Endodermal cell (in vitro differentiated cells): ENCODE data around the gene PCSK7. TPM values are rescaled to one million over a fixed set of nuclear protein-coding genes. Genes with fewer than 3 reads are reported as not detected.

ENCODE experiments used
- DNase-seq: peaks from one replicate; pipeline ENCODE4 v3.0.0-alpha.2; 2017
- H3K27ac ChIP-seq: 2 replicates; pipeline ENCODE4 v1.5.1; 2013; ENCODE audit warnings: mild to moderate bottlenecking, low read depth, low read length, moderate library complexity
- H3K27me3 ChIP-seq: 2 replicates; pipeline ENCODE4 v1.6.1; 2013; ENCODE audit warnings: mild to moderate bottlenecking, low read length, moderate library complexity; ENCODE audit not compliant: insufficient read depth, control insufficient read depth, poor library complexity, severe bottlenecking
- H3K36me3 ChIP-seq: 2 replicates; pipeline ENCODE4 v1.7.0; 2013; ENCODE audit warnings: mild to moderate bottlenecking, low read length, moderate library complexity; ENCODE audit not compliant: control insufficient read depth, insufficient read depth
- H3K4me1 ChIP-seq: one replicate; pipeline ENCODE4 v1.7.0; 2013; ENCODE audit warnings: low read length; ENCODE audit not compliant: control insufficient read depth, insufficient read depth
- H3K4me3 ChIP-seq: 2 replicates; pipeline ENCODE4 v1.5.1; 2013; ENCODE audit warnings: mild to moderate bottlenecking, low read length, moderate library complexity
- H3K9ac ChIP-seq: 2 replicates; pipeline ENCODE4 v1.6.1; 2013; ENCODE audit warnings: mild to moderate bottlenecking, low read length, moderate library complexity; ENCODE audit not compliant: poor library complexity, severe bottlenecking; ENCODE audit errors: extremely low read depth
- H3K9me3 ChIP-seq: 2 replicates; pipeline ENCODE4 v1.6.1; 2013; ENCODE audit warnings: mild to moderate bottlenecking, low read length, moderate library complexity; ENCODE audit not compliant: control insufficient read depth
- H3K27ac Mint-ChIP-seq: 2 replicates; pipeline ENCODE4 v1.8.0; 2020; ENCODE audit warnings: mixed read lengths
- H3K27me3 Mint-ChIP-seq: 2 replicates; pipeline ENCODE4 v1.8.0; 2021; ENCODE audit warnings: mild to moderate bottlenecking, mixed read lengths; ENCODE audit not compliant: insufficient read depth
- H3K36me3 Mint-ChIP-seq: 2 replicates; pipeline ENCODE4 v1.8.0; 2020; ENCODE audit warnings: low read depth, mixed read lengths
- H3K4me1 Mint-ChIP-seq: 2 replicates; pipeline ENCODE4 v1.8.0; 2020; ENCODE audit warnings: mixed read lengths
- H3K4me3 Mint-ChIP-seq: 2 replicates; pipeline ENCODE4 v1.8.0; 2020; ENCODE audit warnings: mild to moderate bottlenecking, moderate library complexity, mixed read lengths
- H3K9me3 Mint-ChIP-seq: 2 replicates; pipeline ENCODE4 v1.8.0; 2020; ENCODE audit warnings: mild to moderate bottlenecking, mixed read lengths
- CTCF ChIP-seq: fragments of 200-600 bp; sonication (generic); conservative IDR thresholded peaks from 2 replicates; pipeline ENCODE4 v1.5.0; 2021; ENCODE audit warnings: antibody characterized with exemption, mild to moderate bottlenecking
- WGBS, 2 experiments: methylation state at CpG; one replicate each; pipeline versions ENCODE4 v1.1.5 to v1.1.7; 2013; ENCODE audit warnings: missing lambda C conversion rate in 2 of 2, mixed read lengths in 1 of 2; ENCODE audit not compliant: insufficient coverage in 1 of 2, insufficient read length in 1 of 2; 5-methylcytosine and 5-hydroxymethylcytosine counted together
- total RNA-seq, 2 donors: library from RNA; stranded (reverse); fragmentation: NEBNext Ultra II Directional in 1 of 2; extraction: Animal tissue kit (Norgen Biotek cat#: 25700) in 1 of 2; gene quantifications; 2 replicates in 1 of 2; 3 replicates in 1 of 2; pipeline ENCODE4 v1.2.1, GENCODE V29; 2021

The PCSK7 gene
- total RNA-seq, 2 donors from 2014 or later = 56.5 to 58.6 TPM

GRCh38 chr11:117194267-117194666, 37.6 kb downstream of the PCSK7 start:
- WGBS, 2 experiments = 80 to 90% methylated on average over 5 of the region's 5 CpGs
- H3K4me3 Mint-ChIP-seq = no peak overlapping the region

GRCh38 chr11:117193130-117194020, 38.5 kb downstream of the PCSK7 start:
- no peaks in the 10 kb centered on the region for H3K9me3 ChIP-seq
- WGBS, 2 experiments = 95 to 97% methylated on average over 5 to 15 of the region's 15 CpGs
- peaks cover 3% of the 10 kb centered on the region for H3K4me1 ChIP-seq
- no peak overlapping the region for H3K4me3 ChIP-seq
- H3K9me3 Mint-ChIP-seq = no peaks in the 10 kb centered on the region
- H3K27ac Mint-ChIP-seq = no peak overlapping the region
- TF ChIP-seq CTCF = no peak
- no peak for DNase-seq
- no peaks in the 10 kb centered on the region for H3K27me3 Mint-ChIP-seq
- no peak overlapping the region for H3K27ac ChIP-seq
- no peak overlapping the region for H3K9ac ChIP-seq
- H3K27me3 ChIP-seq = no peaks in the 10 kb centered on the region
- H3K36me3 ChIP-seq = peaks cover 10% of the 10 kb centered on the region
- H3K4me1 Mint-ChIP-seq = peaks cover 9% of the 10 kb centered on the region
- H3K36me3 Mint-ChIP-seq = peaks cover 34% of the 10 kb centered on the region
- H3K4me3 Mint-ChIP-seq = no peak overlapping the region

More at GRCh38 chr11:117194267-117194666, 37.6 kb downstream of the PCSK7 start:
- Histone ChIP-seq H3K4me1 (peaks cover 8% of the 10 kb centered on the region), H3K36me3 (peaks cover 6% of the 10 kb centered on the region), H3K27ac (no peak overlapping the region), H3K9me3 (no peaks in the 10 kb centered on the region), H3K4me3 (no peak overlapping the region), H3K9ac (no peak overlapping the region), H3K27me3 (no peaks in the 10 kb centered on the region)
- no peak for TF ChIP-seq CTCF
- Mint-ChIP-seq H3K9me3 (no peaks in the 10 kb centered on the region), H3K27me3 (no peaks in the 10 kb centered on the region), H3K27ac (no peak overlapping the region), H3K4me1 (peaks cover 15% of the 10 kb centered on the region), H3K36me3 (peaks cover 31% of the 10 kb centered on the region)
- no peak for DNase-seq

- WGBS, 2 experiments = 88 to 96% methylated on average over 5 to 17 of the region's 17 CpGs
- H3K4me3 ChIP-seq = no peak overlapping the region
- no peaks in the 10 kb centered on the region for H3K27me3 ChIP-seq
- TF ChIP-seq CTCF = no peak
- Mint-ChIP-seq H3K27ac (no peak overlapping the region), H3K4me3 (no peak overlapping the region), H3K4me1 (peaks cover under 1% of the 10 kb centered on the region), H3K36me3 (peaks cover 33% of the 10 kb centered on the region), H3K27me3 (no peaks in the 10 kb centered on the region), H3K9me3 (no peaks in the 10 kb centered on the region)
- no peak for DNase-seq
- no peak overlapping the region for H3K9ac ChIP-seq
- no peak overlapping the region for H3K27ac ChIP-seq
- H3K4me1 ChIP-seq = no peaks in the 10 kb centered on the region
- H3K9me3 ChIP-seq = no peaks in the 10 kb centered on the region
- H3K36me3 ChIP-seq = peaks cover 10% of the 10 kb centered on the region
These were observed 39.4 kb downstream of the PCSK7 start for GRCh38 chr11:117192401-117192875.
